GM23338 (cell line): ENCODE results near the gene CD226. TPM values are rescaled to one million over a fixed set of nuclear protein-coding genes. Genes with fewer than 3 reads are reported as not detected.
A peak's percentile ranks its signal among the peaks of the same experiment; 100 is the strongest.

Experiments used
- ATAC-seq: fragments of 200-7000 bp; cut with Tn5 transposase; 3 replicates; pipeline ENCODE4 v1.9.1; 2020
- DNase-seq: peaks from one replicate; pipeline ENCODE4 v3.0.0-alpha.2; 2015; ENCODE audit warnings: low spot score
- H2AFZ ChIP-seq: fragments of 200-600 bp; sonication (generic); 2 replicates; pipeline ENCODE4 v1.8.0; 2016; ENCODE audit warnings: antibody characterized with exemption, mild to moderate bottlenecking, moderate library complexity
- H3F3A ChIP-seq: fragments of 200-600 bp; sonication (generic); replicated peaks from 2 replicates; pipeline ENCODE4 v1.8.0; 2017; ENCODE audit warnings: antibody characterized with exemption, mixed run types, low read depth
- H3K27ac ChIP-seq: fragments of 200-600 bp; sonication (generic); 2 replicates; pipeline ENCODE4 v1.6.1; 2016; ENCODE audit warnings: low read depth
- H3K27me3 ChIP-seq: fragments of 200-600 bp; sonication (generic); 2 replicates; pipeline ENCODE4 v1.8.0; 2016; ENCODE audit warnings: mild to moderate bottlenecking, mixed run types, moderate library complexity; ENCODE audit not compliant: insufficient read depth
- H3K36me3 ChIP-seq: fragments of 200-600 bp; sonication (generic); 2 replicates; pipeline ENCODE4 v1.8.0; 2016; ENCODE audit warnings: mild to moderate bottlenecking; ENCODE audit not compliant: insufficient read depth
- H3K4me1 ChIP-seq: fragments of 200-600 bp; sonication (generic); 2 replicates; pipeline ENCODE4 v1.8.0; 2016; ENCODE audit warnings: mild to moderate bottlenecking, moderate library complexity; ENCODE audit not compliant: insufficient read depth
- H3K4me2 ChIP-seq: fragments of 200-600 bp; sonication (generic); 2 replicates; pipeline ENCODE4 v1.7.1; 2017; ENCODE audit warnings: mixed run types
- H3K4me3 ChIP-seq: fragments of 200-600 bp; sonication (generic); 2 replicates; pipeline ENCODE4 v1.6.1; 2016; ENCODE audit warnings: mixed run types
- H3K79me2 ChIP-seq: fragments of 200-600 bp; sonication (generic); replicated peaks from 2 replicates; pipeline ENCODE4 v1.8.0; 2017; ENCODE audit warnings: mild to moderate bottlenecking; ENCODE audit not compliant: insufficient read depth
- H3K9me2 ChIP-seq: fragments of 200-600 bp; sonication (generic); 2 replicates; pipeline ENCODE4 v1.8.0; 2017; ENCODE audit not compliant: insufficient read depth
- H4K20me1 ChIP-seq: fragments of 200-600 bp; sonication (generic); replicated peaks from 2 replicates; pipeline ENCODE4 v1.8.0; 2017; ENCODE audit warnings: mild to moderate bottlenecking; ENCODE audit not compliant: insufficient read depth
- H3K27ac Mint-ChIP-seq: 2 replicates; pipeline ENCODE4 v1.8.0; 2020; ENCODE audit warnings: inconsistent platforms, mild to moderate bottlenecking, moderate library complexity, mixed read lengths
- H3K27me3 Mint-ChIP-seq: 3 replicates; pipeline ENCODE4 v1.8.0; 2022; ENCODE audit warnings: low read depth, mild to moderate bottlenecking, moderate library complexity, mixed read lengths, inconsistent platforms; ENCODE audit not compliant: insufficient read depth, poor library complexity
- H3K36me3 Mint-ChIP-seq: 3 replicates; pipeline ENCODE4 v1.8.0; 2021; ENCODE audit warnings: low read depth, mild to moderate bottlenecking, inconsistent platforms, moderate library complexity, mixed read lengths
- H3K4me1 Mint-ChIP-seq: 3 replicates; pipeline ENCODE4 v1.8.0; 2020; ENCODE audit warnings: mild to moderate bottlenecking, inconsistent platforms, mixed read lengths
- H3K4me3 Mint-ChIP-seq: 3 replicates; pipeline ENCODE4 v1.8.0; 2021; ENCODE audit warnings: moderate library complexity, mild to moderate bottlenecking, inconsistent platforms, mixed read lengths
- H3K9me3 Mint-ChIP-seq: 3 replicates; pipeline ENCODE4 v1.8.0; 2020; ENCODE audit warnings: moderate library complexity, mild to moderate bottlenecking, inconsistent platforms, mixed read lengths
- EZH2 ChIP-seq: fragments of 200-600 bp; sonication (generic); IDR thresholded peaks from one replicate; pipeline ENCODE4 v1.8.0; 2017; ENCODE audit warnings: antibody characterized with exemption, mild to moderate bottlenecking, low read depth; ENCODE audit not compliant: unreplicated experiment
- EZH2phosphoT487 ChIP-seq: fragments of 200-600 bp; sonication (generic); IDR thresholded peaks from one replicate; pipeline ENCODE4 v1.8.1; 2018; ENCODE audit warnings: antibody characterized with exemption; ENCODE audit not compliant: unreplicated experiment
- JUNB ChIP-seq: IDR thresholded peaks from one replicate; pipeline ENCODE4 v1.6.1; 2016; ENCODE audit warnings: antibody characterized with exemption; ENCODE audit not compliant: unreplicated experiment
- NANOG ChIP-seq: IDR thresholded peaks from 2 replicates; pipeline ENCODE4 v1.6.1; 2016; ENCODE audit warnings: antibody characterized with exemption, borderline replicate concordance
- POLR2AphosphoS5 ChIP-seq: IDR thresholded peaks from 2 replicates; pipeline ENCODE4 v1.6.1; 2016; ENCODE audit warnings: antibody characterized with exemption, low read depth
- STAT1 ChIP-seq: IDR thresholded peaks from one replicate; pipeline ENCODE4 v1.6.1; 2016; ENCODE audit warnings: antibody characterized with exemption; ENCODE audit not compliant: unreplicated experiment
- ZNF114 ChIP-seq: fragments of 250-450 bp; sonication (Bioruptor Pico); IDR thresholded peaks from 2 replicates; pipeline ENCODE4 v1.5.0; 2020; ENCODE audit warnings: mild to moderate bottlenecking, moderate library complexity
- polyA plus RNA-seq: library from polyadenylated mRNA; unstranded; fragments of >200 nt; fragmentation: Nextera tagmentation; extraction: Ambion mirVana; gene quantifications from 2 replicates; pipeline ENCODE4 v1.2.1, GENCODE V29; 2016
- total RNA-seq: library from RNA; depleted of rRNA; stranded (reverse); fragments of >200 nt; shearing (Covaris generic); gene quantifications from 2 replicates; pipeline ENCODE4 v1.2.3, GENCODE V29; 2014
- TF ChIP-seq, protein P1 (sequence below), 2 experiments: fragments of 200-600 bp in 1 of 2; sonication (generic) in 1 of 2; conservative IDR thresholded peaks; 2 replicates each; pipeline versions ENCODE4 v1.5.1 to v1.6.1; 2016 to 2017; ENCODE audit warnings: antibody characterized with exemption in 2 of 2, low read depth in 2 of 2, mild to moderate bottlenecking in 2 of 2, moderate library complexity in 1 of 2
- TF ChIP-seq, protein P2 (sequence below): IDR thresholded peaks from 2 replicates; pipeline ENCODE4 v1.6.1; 2016; ENCODE audit warnings: antibody characterized with exemption
- TF ChIP-seq, protein P3 (sequence below): fragments of 250-450 bp; sonication (Bioruptor Pico); IDR thresholded peaks from 2 replicates; pipeline ENCODE4 v1.5.0; 2020; ENCODE audit warnings: mild to moderate bottlenecking, moderate library complexity

The CD226 gene
- total and polyA plus RNA-seq, 2 experiments from 2014 or later = not detected

DNA sequence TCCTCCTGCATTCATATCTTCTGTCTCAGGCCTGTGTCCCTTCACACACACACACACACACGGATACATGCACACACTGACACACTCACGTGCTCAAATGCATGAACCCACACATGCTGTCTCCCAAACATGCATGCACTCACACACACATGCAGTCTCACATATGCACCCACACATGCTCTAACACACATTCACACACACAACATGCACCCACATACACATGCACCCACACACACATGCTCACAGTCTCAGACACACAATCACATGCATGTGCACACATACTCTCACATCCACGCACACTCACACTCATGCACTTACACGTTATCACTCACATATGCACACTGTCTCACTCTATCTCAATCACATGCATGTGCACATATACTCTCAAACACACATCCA is 1.9 kb upstream of the CD226 start (continued):
- TF ChIP-seq, protein P1, sequence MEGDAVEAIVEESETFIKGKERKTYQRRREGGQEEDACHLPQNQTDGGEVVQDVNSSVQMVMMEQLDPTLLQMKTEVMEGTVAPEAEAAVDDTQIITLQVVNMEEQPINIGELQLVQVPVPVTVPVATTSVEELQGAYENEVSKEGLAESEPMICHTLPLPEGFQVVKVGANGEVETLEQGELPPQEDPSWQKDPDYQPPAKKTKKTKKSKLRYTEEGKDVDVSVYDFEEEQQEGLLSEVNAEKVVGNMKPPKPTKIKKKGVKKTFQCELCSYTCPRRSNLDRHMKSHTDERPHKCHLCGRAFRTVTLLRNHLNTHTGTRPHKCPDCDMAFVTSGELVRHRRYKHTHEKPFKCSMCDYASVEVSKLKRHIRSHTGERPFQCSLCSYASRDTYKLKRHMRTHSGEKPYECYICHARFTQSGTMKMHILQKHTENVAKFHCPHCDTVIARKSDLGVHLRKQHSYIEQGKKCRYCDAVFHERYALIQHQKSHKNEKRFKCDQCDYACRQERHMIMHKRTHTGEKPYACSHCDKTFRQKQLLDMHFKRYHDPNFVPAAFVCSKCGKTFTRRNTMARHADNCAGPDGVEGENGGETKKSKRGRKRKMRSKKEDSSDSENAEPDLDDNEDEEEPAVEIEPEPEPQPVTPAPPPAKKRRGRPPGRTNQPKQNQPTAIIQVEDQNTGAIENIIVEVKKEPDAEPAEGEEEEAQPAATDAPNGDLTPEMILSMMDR (conservative IDR thresholded peaks at IDR 0.05; ENCODE audit: low read depth in 2 of 2) = no peak

DNA sequence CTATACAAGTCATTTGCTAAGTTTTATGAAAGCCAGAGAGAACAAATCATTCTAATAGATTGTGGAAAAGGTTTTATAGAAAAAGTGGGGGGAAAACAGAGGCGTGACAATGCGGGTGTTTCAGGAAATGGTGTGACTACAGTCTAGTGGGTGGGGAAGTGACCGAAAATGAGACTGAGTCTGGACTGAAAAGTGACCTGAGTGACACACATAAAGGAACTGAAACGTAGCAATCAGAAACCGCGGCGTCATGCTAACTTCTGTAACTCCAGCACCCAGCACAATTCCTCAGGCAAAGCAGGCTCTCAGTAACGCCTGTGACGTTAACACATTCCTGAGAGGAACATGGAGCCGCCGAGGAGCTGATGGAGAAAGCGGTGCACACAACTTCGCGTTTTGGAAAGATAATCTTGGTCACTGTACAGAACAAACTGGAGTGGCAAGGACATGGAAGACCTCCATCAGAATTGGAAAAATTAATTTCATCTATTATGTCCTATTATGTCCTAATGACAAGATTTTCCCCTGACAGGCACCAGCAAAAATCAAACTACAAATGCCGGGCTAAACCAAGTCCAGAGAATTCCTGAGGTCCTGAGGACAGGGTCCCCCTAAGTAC is 1.4 kb upstream of the CD226 start:
- Histone ChIP-seq H3K79me2 (no peaks in the 10 kb centered on the region), H3K9me2 (peaks cover 17% of the 10 kb centered on the region), H4K20me1 (no peaks in the 10 kb centered on the region), H3F3A (no peaks in the 10 kb centered on the region), H3K36me3 (no peaks in the 10 kb centered on the region), H2AFZ (no peak overlapping the region), H3K27me3 (no peaks in the 10 kb centered on the region), H3K4me1 (peaks cover 2% of the 10 kb centered on the region), H3K4me2 (no peak overlapping the region), H3K27ac (no peak overlapping the region), H3K4me3 (no peak overlapping the region)
- DNase-seq = peak; percentile 14
- H3K27ac Mint-ChIP-seq = no peak overlapping the region
- no peak for ATAC-seq
- H3K4me1 Mint-ChIP-seq = peaks cover 11% of the 10 kb centered on the region
- no peak overlapping the region for H3K4me3 Mint-ChIP-seq
- H3K9me3 Mint-ChIP-seq = no peaks in the 10 kb centered on the region
- no peaks in the 10 kb centered on the region for H3K36me3 Mint-ChIP-seq
- no peaks in the 10 kb centered on the region for H3K27me3 Mint-ChIP-seq
- TF ChIP-seq NANOG (no peak), POLR2AphosphoS5 (no peak), EZH2phosphoT487 (no peak), ZNF114 (CRISPR knock-in tag) (no peak), JUNB (no peak), EZH2 (no peak), STAT1 (no peak)
- TF ChIP-seq, protein P2, sequence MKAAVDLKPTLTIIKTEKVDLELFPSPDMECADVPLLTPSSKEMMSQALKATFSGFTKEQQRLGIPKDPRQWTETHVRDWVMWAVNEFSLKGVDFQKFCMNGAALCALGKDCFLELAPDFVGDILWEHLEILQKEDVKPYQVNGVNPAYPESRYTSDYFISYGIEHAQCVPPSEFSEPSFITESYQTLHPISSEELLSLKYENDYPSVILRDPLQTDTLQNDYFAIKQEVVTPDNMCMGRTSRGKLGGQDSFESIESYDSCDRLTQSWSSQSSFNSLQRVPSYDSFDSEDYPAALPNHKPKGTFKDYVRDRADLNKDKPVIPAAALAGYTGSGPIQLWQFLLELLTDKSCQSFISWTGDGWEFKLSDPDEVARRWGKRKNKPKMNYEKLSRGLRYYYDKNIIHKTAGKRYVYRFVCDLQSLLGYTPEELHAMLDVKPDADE = no peak
- TF ChIP-seq, protein P1 (conservative IDR thresholded peaks at IDR 0.05; ENCODE audit: low read depth in 2 of 2) = no peak
- TF ChIP-seq, protein P3, sequence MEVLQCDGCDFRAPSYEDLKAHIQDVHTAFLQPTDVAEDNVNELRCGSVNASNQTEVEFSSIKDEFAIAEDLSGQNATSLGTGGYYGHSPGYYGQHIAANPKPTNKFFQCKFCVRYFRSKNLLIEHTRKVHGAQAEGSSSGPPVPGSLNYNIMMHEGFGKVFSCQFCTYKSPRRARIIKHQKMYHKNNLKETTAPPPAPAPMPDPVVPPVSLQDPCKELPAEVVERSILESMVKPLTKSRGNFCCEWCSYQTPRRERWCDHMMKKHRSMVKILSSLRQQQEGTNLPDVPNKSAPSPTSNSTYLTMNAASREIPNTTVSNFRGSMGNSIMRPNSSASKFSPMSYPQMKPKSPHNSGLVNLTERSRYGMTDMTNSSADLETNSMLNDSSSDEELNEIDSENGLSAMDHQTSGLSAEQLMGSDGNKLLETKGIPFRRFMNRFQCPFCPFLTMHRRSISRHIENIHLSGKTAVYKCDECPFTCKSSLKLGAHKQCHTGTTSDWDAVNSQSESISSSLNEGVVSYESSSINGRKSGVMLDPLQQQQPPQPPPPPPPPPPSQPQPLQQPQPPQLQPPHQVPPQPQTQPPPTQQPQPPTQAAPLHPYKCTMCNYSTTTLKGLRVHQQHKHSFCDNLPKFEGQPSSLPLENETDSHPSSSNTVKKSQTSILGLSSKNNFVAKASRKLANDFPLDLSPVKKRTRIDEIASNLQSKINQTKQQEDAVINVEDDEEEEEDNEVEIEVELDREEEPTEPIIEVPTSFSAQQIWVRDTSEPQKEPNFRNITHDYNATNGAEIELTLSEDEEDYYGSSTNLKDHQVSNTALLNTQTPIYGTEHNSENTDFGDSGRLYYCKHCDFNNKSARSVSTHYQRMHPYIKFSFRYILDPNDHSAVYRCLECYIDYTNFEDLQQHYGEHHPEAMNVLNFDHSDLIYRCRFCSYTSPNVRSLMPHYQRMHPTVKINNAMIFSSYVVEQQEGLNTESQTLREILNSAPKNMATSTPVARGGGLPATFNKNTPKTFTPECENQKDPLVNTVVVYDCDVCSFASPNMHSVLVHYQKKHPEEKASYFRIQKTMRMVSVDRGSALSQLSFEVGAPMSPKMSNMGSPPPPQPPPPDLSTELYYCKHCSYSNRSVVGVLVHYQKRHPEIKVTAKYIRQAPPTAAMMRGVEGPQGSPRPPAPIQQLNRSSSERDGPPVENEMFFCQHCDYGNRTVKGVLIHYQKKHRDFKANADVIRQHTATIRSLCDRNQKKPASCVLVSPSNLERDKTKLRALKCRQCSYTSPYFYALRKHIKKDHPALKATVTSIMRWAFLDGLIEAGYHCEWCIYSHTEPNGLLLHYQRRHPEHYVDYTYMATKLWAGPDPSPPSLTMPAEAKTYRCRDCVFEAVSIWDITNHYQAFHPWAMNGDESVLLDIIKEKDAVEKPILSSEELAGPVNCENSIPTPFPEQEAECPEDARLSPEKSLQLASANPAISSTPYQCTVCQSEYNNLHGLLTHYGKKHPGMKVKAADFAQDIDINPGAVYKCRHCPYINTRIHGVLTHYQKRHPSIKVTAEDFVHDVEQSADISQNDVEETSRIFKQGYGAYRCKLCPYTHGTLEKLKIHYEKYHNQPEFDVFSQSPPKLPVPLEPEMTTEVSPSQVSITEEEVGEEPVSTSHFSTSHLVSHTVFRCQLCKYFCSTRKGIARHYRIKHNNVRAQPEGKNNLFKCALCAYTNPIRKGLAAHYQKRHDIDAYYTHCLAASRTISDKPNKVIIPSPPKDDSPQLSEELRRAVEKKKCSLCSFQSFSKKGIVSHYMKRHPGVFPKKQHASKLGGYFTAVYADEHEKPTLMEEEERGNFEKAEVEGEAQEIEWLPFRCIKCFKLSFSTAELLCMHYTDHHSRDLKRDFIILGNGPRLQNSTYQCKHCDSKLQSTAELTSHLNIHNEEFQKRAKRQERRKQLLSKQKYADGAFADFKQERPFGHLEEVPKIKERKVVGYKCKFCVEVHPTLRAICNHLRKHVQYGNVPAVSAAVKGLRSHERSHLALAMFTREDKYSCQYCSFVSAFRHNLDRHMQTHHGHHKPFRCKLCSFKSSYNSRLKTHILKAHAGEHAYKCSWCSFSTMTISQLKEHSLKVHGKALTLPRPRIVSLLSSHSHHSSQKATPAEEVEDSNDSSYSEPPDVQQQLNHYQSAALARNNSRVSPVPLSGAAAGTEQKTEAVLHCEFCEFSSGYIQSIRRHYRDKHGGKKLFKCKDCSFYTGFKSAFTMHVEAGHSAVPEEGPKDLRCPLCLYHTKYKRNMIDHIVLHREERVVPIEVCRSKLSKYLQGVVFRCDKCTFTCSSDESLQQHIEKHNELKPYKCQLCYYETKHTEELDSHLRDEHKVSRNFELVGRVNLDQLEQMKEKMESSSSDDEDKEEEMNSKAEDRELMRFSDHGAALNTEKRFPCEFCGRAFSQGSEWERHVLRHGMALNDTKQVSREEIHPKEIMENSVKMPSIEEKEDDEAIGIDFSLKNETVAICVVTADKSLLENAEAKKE = no peak
